HG03575 (cell line): ENCODE results near the gene E2F1.

ENCODE experiments used
- ATAC-seq: cut with Tn5 transposase; IDR thresholded peaks from one replicate; pipeline ENCODE4 v1.9.1; 2021; ENCODE audit not compliant: unreplicated experiment, insufficient number of reproducible peaks, low FRiP score; ENCODE audit errors: extremely low read depth

E2F1 gene

GRCh38 chr20:33663161-33664084, 22.8 kb downstream of the E2F1 start:
- no peak for ATAC-seq

GRCh38 chr20:33662172-33662571, 24.0 kb downstream of the E2F1 start, which contains the start of gene C20orf144:
Gene C20orf144, plus strand, starts transcription at chr20:33662327. Its CDS starts 19 bp downstream, at chr20:33662346.
- no peak for ATAC-seq

GRCh38 chr20:33660685-33661058, 25.5 kb downstream of the E2F1 start:
- ATAC-seq: no peak

GRCh38 chr20:33660035-33660684, 26.0 kb downstream of the E2F1 start:
- ATAC-seq: no peak

GRCh38 chr20:33659341-33660034, 26.7 kb downstream of the E2F1 start:
- no peak for ATAC-seq

GRCh38 chr20:33658929-33659328, 27.3 kb downstream of the E2F1 start:
- ATAC-seq: no peak

- no peak for ATAC-seq
Observed at GRCh38 chr20:33658510-33658909, 27.7 kb downstream of the E2F1 start.

- ATAC-seq: no peak
Observed at GRCh38 chr20:33657704-33658095, 28.5 kb downstream of the E2F1 start.

GRCh38 chr20:33656783-33657703, 29.1 kb downstream of the E2F1 start:
- ATAC-seq: no peak

- no peak for ATAC-seq
Observed at GRCh38 chr20:33656010-33656782, 30.0 kb downstream of the E2F1 start.

- ATAC-seq: no peak
Observed at GRCh38 chr20:33655164-33655563, 31.0 kb downstream of the E2F1 start.

- no peak for ATAC-seq
Observed at GRCh38 chr20:33654680-33655161, 31.5 kb downstream of the E2F1 start.

- no peak for ATAC-seq
Observed at GRCh38 chr20:33653900-33654596, 32.1 kb downstream of the E2F1 start.

- no peak for ATAC-seq
Observed at GRCh38 chr20:33653218-33653899, 32.8 kb downstream of the E2F1 start.

GRCh38 chr20:33651562-33652048, 34.6 kb downstream of the E2F1 start:
- no peak for ATAC-seq

GRCh38 chr20:33650753-33651561, 35.2 kb downstream of the E2F1 start:
- ATAC-seq: no peak
